Measurements from ENCODE around the gene MAP4. TPM values are rescaled to one million over a fixed set of nuclear protein-coding genes. Genes with fewer than 3 reads are reported as not detected.

Gene MAP4
- total RNA-seq, 1 donor from 2014 or later = 63.8 TPM

GRCh38 chr3:47863391-47864128 lies 152.7 kb downstream of the MAP4 start:
- DNase-seq = no peak

GRCh38 chr3:47859956-47860605 lies 156.1 kb downstream of the MAP4 start:
- no peak for DNase-seq

DNA sequence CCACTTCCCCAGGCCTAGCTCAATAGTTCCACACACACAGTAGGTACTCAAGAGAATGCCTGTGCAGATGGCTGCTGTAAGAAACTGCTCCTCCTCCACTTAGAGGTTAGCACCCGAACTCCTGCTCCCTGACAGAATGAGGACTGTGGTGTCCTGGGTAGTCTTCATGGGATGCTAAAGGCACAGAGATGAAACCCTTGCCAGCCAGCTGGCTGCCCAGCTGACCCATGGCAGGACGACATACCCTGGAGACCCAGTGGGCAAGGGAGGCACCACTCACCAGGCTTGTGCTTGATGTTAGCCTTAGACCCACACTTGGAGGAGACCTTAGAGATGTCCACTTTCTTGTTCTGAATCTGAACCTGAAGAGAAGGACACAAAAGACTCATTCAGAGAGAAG lies 159.1 kb downstream of the MAP4 start:
- DNase-seq = no peak

DNA sequence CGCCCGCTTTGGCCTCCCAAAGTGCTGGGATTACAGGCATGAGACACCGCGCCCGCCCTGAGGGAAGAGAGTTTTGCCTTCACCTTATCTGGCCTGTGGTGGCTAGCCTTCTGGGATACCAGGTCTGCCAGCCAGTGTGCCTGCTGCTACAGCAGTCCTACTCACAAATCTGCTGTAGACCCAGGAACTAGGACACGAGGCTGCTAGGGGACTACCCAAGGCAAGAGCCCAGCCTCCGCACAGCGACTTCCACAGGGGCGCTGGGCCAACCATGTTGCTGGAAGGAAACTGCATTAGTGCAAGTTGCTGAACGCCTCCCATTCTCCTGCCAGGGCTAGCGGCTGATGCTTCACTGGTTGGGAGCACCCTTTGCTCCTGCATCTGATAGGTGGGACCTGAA lies 159.5 kb downstream of the MAP4 start:
- no peak for DNase-seq

GRCh38 chr3:47855461-47856383 lies 160.5 kb downstream of the MAP4 start:
- DNase-seq = no peak

- DNase-seq = no peak
These were observed 161.3 kb downstream of the MAP4 start for GRCh38 chr3:47854720-47855455.

DNA sequence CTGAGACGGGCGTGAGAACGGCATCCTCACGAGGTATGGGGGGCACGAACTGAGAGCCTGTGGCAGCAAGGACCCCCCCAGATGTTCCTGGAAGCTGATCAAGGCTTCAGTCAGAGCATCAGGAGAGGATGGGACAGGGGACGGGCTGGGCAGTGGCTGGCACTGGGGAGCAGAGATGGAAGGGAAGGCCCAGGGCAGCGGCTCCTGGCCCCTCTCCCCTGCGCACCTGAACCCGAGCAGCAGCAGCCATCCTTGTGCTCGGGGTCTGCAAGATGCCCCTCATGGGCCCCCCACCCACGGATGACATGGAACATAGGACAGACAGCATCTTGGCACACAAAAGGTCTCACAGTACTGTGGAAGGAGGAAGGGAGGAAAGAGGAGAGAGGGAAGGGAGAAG lies 161.9 kb downstream of the MAP4 start:
- no peak for DNase-seq

DNA sequence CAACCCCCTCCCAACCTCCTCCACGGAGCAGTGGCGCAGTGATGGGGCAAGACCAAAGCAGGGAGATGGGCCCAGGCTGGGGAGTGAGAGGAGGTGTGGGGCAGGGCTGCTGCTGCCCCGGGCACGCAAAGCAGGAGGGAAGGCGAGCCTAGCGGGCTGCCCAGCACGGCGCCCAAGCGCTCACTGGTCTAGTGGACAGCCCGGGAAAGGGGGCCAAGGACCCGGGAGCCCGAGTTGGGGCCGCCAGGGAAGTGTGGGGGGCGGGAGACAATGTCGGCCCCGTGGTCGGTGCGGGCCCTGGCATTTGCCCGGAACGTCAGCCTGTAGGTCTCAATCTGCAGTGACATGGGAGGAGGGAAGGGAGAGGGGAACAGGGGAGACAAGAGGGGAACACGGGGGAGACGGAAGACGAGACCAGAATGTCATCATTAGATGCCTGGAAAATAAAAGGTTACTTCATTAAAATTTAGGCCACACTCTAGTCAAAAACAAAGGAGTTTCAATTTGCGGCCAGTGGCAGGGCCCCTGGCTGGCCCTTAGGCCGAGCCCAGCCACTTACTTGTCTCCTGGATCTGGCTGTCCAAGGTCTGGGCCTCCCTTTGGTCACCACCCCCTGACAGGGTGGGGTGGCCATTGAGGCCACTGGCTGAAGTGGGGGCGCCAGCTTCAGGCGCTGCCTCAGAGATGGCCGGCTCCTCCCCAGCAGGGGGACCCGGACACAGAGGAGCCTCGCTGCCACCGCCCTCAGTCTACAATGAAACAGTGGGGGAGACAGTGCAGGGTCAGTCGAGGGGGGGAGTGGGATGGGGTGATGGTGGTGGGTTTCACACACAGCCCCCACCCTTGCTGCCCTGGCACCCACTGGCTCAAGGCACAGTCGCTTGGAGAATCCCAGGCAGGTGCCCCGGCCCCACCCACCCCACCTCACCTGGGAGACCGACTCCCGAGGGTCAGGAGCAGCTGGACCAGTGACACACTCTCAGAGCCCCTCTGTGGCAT lies 163.3 kb downstream of the MAP4 start:
- no peak for DNase-seq

- DNase-seq = no peak
These were observed 164.2 kb downstream of the MAP4 start for GRCh38 chr3:47851888-47852603.

- no peak for DNase-seq
These were observed 165.4 kb downstream of the MAP4 start for GRCh38 chr3:47850564-47851410.

DNA sequence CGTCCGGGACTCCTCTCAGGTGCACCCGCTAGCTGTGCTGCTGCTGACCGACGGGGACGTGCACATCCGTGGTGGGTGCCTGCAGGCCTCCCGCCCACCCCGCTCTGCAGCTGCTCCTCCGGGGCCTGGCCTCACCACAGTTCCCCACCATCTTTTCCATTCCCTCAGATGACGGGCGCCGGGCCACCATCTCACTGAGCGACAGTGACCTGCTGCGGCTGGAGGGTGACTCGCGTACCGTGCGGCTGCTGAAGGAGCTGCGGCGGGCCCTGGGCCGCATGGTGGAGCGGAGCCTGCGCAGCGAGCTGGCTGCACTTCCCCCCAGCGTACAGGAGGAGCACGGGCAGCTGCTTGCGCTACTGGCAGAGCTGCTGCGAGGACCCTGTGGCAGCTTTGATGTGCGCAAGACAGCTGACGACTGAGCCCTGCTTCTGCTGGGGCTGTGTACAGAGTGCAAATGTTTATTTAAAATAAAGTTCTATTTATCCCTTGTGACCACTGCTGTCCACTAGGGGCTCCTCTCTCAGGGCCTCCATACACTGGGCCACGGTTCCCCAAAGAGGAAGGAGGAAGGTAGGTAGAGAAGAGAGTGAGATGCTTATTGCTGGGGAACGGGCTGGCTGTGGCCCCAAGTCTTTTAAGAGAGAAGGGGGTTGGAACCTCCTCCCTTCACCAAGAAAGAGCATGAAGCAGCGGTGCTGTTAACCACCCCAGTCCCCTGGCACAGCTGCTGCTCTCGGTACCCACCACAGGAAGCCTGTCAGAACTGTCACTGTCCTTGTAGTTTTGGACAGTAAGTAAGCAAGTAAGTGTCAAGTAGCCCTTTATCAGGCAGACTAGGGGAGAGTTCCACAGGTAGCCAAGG lies 166.3 kb downstream of the MAP4 start:
- DNase-seq = peak; percentile 54

GRCh38 chr3:47849186-47849698 lies 167.0 kb downstream of the MAP4 start:
- no peak for DNase-seq

DNA sequence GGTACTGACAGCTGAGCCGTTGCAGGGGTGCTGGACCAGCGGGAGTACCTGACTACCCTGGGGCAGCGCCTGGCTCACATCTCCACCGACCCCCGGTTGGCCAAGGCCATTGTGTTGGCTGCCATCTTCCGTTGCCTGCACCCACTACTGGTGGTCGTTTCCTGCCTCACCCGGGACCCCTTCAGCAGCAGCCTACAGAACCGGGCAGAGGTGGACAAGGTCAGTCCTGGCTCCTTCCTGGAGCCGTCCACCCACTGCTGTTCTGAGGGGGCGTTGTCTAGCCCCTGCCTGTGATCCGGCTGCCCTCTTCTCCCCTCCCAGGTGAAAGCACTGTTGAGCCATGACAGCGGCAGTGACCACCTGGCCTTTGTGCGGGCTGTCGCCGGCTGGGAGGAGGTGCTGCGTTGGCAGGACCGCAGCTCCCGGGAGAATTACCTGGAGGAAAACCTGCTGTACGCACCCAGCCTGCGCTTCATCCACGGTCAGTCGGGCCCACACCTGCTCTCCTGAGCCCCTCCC lies 167.6 kb downstream of the MAP4 start:
- no peak for DNase-seq

DNA sequence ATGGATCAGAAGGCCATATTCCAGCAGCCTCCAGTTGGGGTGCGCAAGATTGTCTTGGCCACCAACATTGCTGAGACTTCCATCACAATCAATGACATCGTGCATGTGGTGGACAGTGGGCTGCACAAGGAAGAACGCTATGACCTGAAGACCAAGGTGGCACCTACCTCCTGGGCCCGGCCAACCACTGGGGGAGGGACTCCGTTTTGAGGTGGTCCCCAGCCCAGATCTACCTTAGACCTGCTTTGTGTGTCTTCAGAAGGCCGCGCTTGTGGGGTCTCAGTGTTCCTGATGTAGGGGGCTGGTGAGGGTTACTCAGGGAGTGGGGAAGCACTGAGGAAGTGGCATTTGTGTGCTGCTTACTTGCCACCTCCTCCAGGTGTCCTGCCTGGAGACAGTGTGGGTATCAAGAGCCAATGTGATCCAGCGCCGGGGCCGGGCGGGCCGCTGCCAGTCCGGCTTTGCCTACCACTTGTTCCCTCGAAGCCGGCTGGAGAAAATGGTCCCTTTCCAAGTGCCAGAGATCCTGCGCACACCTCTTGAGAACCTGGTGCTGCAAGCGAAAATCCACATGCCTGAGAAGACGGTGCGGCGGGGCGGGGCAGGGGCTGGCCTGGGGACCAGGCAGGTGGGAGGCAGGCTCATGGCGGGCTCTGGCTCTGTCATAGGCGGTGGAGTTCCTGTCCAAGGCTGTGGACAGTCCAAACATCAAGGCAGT lies 168.3 kb downstream of the MAP4 start:
- DNase-seq = no peak

DNA sequence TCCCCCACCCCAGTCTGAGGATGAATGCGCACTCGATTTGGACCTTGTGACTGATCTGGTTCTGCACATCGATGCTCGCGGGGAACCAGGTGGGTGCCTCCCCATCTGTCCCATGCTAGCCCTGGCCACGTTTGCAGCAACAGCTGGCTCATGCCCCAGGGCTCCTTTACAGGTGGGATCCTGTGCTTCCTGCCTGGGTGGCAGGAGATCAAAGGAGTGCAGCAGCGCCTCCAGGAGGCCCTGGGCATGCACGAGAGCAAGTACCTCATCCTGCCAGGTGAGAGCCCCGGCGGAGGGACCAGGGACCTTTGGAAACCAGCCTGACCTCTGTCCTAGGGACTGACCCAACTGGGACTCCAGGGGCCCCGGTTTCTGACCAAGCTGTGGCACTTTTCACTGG lies 169.0 kb downstream of the MAP4 start:
- DNase-seq = no peak

- no peak for DNase-seq
These were observed 169.4 kb downstream of the MAP4 start for GRCh38 chr3:47846880-47847248.

- DNase-seq = no peak
These were observed 169.9 kb downstream of the MAP4 start for GRCh38 chr3:47846186-47846879.
